GM12874 (cell line): ENCODE results near the gene TACC3.

Experiments used
- CTCF ChIP-seq: IDR thresholded peaks from 2 replicates; pipeline ENCODE4 v1.5.1; 2011; ENCODE audit warnings: low read depth, mild to moderate bottlenecking, control low read depth, low read length, moderate library complexity; ENCODE audit not compliant: insufficient read depth

TACC3 gene

GRCh38 chr4:1790005-1790404 lies 68.7 kb downstream of the TACC3 start:
- no peak for TF ChIP-seq CTCF

GRCh38 chr4:1792158-1792831 lies 71.0 kb downstream of the TACC3 start:
- no peak for TF ChIP-seq CTCF

GRCh38 chr4:1792832-1793495 lies 71.6 kb downstream of the TACC3 start, which contains the start of gene FGFR3:
Gene FGFR3, plus strand, starts transcription at chr4:1793293. Its CDS starts 642 bp downstream, at chr4:1793935.
- no peak for TF ChIP-seq CTCF

- TF ChIP-seq CTCF = no peak
These were observed 72.1 kb downstream of the TACC3 start for GRCh38 chr4:1793496-1793840.

- no peak for TF ChIP-seq CTCF
These were observed 72.9 kb downstream of the TACC3 start for GRCh38 chr4:1793940-1794808.
